ENCODE measurements around the gene CTXN2. TPM values are rescaled to one million over a fixed set of nuclear protein-coding genes. Genes with fewer than 3 reads are reported as not detected.

Gene CTXN2
- total RNA-seq: not detected
- long read RNA-seq: 0 reads

- Histone ChIP-seq H3K9me3 (replicated peaks) (no peaks in the 10 kb centered on the region), H3K4me3 (peak within 1 kb of the TSS; percentile 14), H3K27me3 (ENCODE audit: low read depth) (peaks cover 55% of the 10 kb centered on the region), H3K27ac (replicated peaks) (no peak within 1 kb of the TSS), H3K4me1 (no peaks in the 10 kb centered on the region), H3K36me3 (no peaks in the 10 kb centered on the region)
- no peak for DNase-seq
- no peak for TF ChIP-seq CTCF (IDR thresholded peaks at IDR 0.05; ENCODE audit: borderline replicate concordance)
- intact Hi-C loops (cut with micrococcal nuclease): no loop called here
These were observed at the start of gene CTXN2 for GRCh38 chr15:48191574-48192225. CTXN2 (plus strand) TSS chr15:48191665; CDS start chr15:48201301, 9,636 bp downstream.

GRCh38 chr15:48143856-48144255, 47.6 kb upstream of the CTXN2 start:
- Histone ChIP-seq H3K9me3 (replicated peaks) (no peaks in the 10 kb centered on the region), H3K27ac (replicated peaks) (peak overlapping the region; percentile 21), H3K4me1 (peaks cover 14% of the 10 kb centered on the region), H3K27me3 (ENCODE audit: low read depth) (no peaks in the 10 kb centered on the region), H3K36me3 (no peaks in the 10 kb centered on the region), H3K4me3 (peak overlapping the region; percentile 5)
- TF ChIP-seq CTCF (IDR thresholded peaks at IDR 0.05; ENCODE audit: borderline replicate concordance): no peak
- intact Hi-C loops (cut with micrococcal nuclease): no loop called here
- DNase-seq: no peak

GRCh38 chr15:48144889-48145288, 46.6 kb upstream of the CTXN2 start:
- H3K36me3 ChIP-seq: no peaks in the 10 kb centered on the region
- DNase-seq: no peak
- H3K4me1 ChIP-seq: peaks cover 14% of the 10 kb centered on the region
- no peaks in the 10 kb centered on the region for H3K27me3 ChIP-seq (ENCODE audit: low read depth)
- H3K4me3 ChIP-seq: no peak overlapping the region
- H3K27ac ChIP-seq (replicated peaks): peak overlapping the region; percentile 21
- TF ChIP-seq CTCF (IDR thresholded peaks at IDR 0.05; ENCODE audit: borderline replicate concordance): no peak
- intact Hi-C loops (cut with micrococcal nuclease): no loop called here
- no peaks in the 10 kb centered on the region for H3K9me3 ChIP-seq (replicated peaks)

- peaks cover 14% of the 10 kb centered on the region for H3K4me1 ChIP-seq
- no peak for DNase-seq
- intact Hi-C loops (cut with micrococcal nuclease): no loop called here
- no peaks in the 10 kb centered on the region for H3K9me3 ChIP-seq (replicated peaks)
- H3K27me3 ChIP-seq (ENCODE audit: low read depth): no peaks in the 10 kb centered on the region
- H3K27ac ChIP-seq (replicated peaks): no peak overlapping the region
- TF ChIP-seq CTCF (IDR thresholded peaks at IDR 0.05; ENCODE audit: borderline replicate concordance): no peak
- H3K36me3 ChIP-seq: no peaks in the 10 kb centered on the region
- no peak overlapping the region for H3K4me3 ChIP-seq
These were observed 45.5 kb upstream of the CTXN2 start for GRCh38 chr15:48145923-48146322.

- Histone ChIP-seq H3K36me3 (no peaks in the 10 kb centered on the region), H3K9me3 (replicated peaks) (no peaks in the 10 kb centered on the region), H3K4me3 (no peak overlapping the region), H3K27ac (replicated peaks) (no peak overlapping the region), H3K4me1 (peaks cover 14% of the 10 kb centered on the region), H3K27me3 (ENCODE audit: low read depth) (no peaks in the 10 kb centered on the region)
- intact Hi-C loops (cut with micrococcal nuclease): no loop called here
- DNase-seq: no peak
- no peak for TF ChIP-seq CTCF (IDR thresholded peaks at IDR 0.05; ENCODE audit: borderline replicate concordance)
These were observed 44.1 kb upstream of the CTXN2 start for GRCh38 chr15:48147358-48147757.

Measured in left ventricle myocardium inferior (tissue), 1 donor.